ENCODE data around the gene COLEC12.

COLEC12 gene

GRCh38 chr18:500632-501405, at the start of gene COLEC12:
TSS of gene COLEC12 (minus strand) at chr18:500701. CDS start at chr18:500514, 187 bp downstream.
- no peak for DNase-seq (ENCODE audit: low read depth in 2 of 2)

GRCh38 chr18:549967-550366, 49.5 kb upstream of the COLEC12 start:
- no peak for DNase-seq (ENCODE audit: low read depth in 2 of 2)

GRCh38 chr18:543447-544078, 43.1 kb upstream of the COLEC12 start:
- DNase-seq (ENCODE audit: low read depth in 2 of 2) = no peak

GRCh38 chr18:533995-534601, 33.6 kb upstream of the COLEC12 start:
- no peak for DNase-seq (ENCODE audit: low read depth in 2 of 2)

GRCh38 chr18:532632-533031, 32.1 kb upstream of the COLEC12 start:
- DNase-seq (ENCODE audit: low read depth in 2 of 2) = no peak

- DNase-seq (ENCODE audit: low read depth in 2 of 2) = no peak
Observed at GRCh38 chr18:532018-532417, 31.5 kb upstream of the COLEC12 start.

GRCh38 chr18:527146-527545, 26.6 kb upstream of the COLEC12 start:
- no peak for DNase-seq (ENCODE audit: low read depth in 2 of 2)

- no peak for DNase-seq (ENCODE audit: low read depth in 2 of 2)
Observed at GRCh38 chr18:526681-527080, 26.2 kb upstream of the COLEC12 start.

GRCh38 chr18:525036-525797, 24.7 kb upstream of the COLEC12 start:
- no peak for DNase-seq (ENCODE audit: low read depth in 2 of 2)

- peak; percentile 66 to 75 for DNase-seq (ENCODE audit: low read depth in 2 of 2)
Observed at GRCh38 chr18:524466-524865, 24.0 kb upstream of the COLEC12 start.

- no peak for DNase-seq (ENCODE audit: low read depth in 2 of 2)
Observed at GRCh38 chr18:523561-523960, 23.1 kb upstream of the COLEC12 start.

GRCh38 chr18:519019-519879, 18.7 kb upstream of the COLEC12 start:
- DNase-seq (ENCODE audit: low read depth in 2 of 2) = no peak

- no peak for DNase-seq (ENCODE audit: low read depth in 2 of 2)
Observed at GRCh38 chr18:518081-518480, 17.6 kb upstream of the COLEC12 start.

GRCh38 chr18:515838-516237, 15.3 kb upstream of the COLEC12 start:
- no peak for DNase-seq (ENCODE audit: low read depth in 2 of 2)

GRCh38 chr18:515156-515815, 14.8 kb upstream of the COLEC12 start:
- no peak for DNase-seq (ENCODE audit: low read depth in 2 of 2)

- DNase-seq (ENCODE audit: low read depth in 2 of 2) = no peak
Observed at GRCh38 chr18:513826-514530, 13.5 kb upstream of the COLEC12 start.

GRCh38 chr18:512957-513356, 12.5 kb upstream of the COLEC12 start:
- no peak for DNase-seq (ENCODE audit: low read depth in 2 of 2)

GRCh38 chr18:508835-509234, 8.3 kb upstream of the COLEC12 start:
- no peak for DNase-seq (ENCODE audit: low read depth in 2 of 2)

- DNase-seq (ENCODE audit: low read depth in 2 of 2) = no peak
Observed at GRCh38 chr18:507636-508035, 7.1 kb upstream of the COLEC12 start.

GRCh38 chr18:506801-507200, 6.3 kb upstream of the COLEC12 start:
- DNase-seq (ENCODE audit: low read depth in 2 of 2) = no peak
